Osteocyte (in vitro differentiated cells): ENCODE data around the gene LARGE2. TPM values are rescaled to one million over a fixed set of nuclear protein-coding genes. Genes with fewer than 3 reads are reported as not detected.

ENCODE experiments used
- DNase-seq: peaks from one replicate; pipeline ENCODE4 v3.0.0; 2021; ENCODE audit warnings: mixed read lengths; ENCODE audit not compliant: unreplicated experiment; ENCODE audit errors: extremely low spot score
- H3K27ac Mint-ChIP-seq: one replicate; pipeline ENCODE4 v1.8.0; 2021; ENCODE audit warnings: mild to moderate bottlenecking, mixed read lengths; ENCODE audit not compliant: unreplicated experiment
- H3K27me3 Mint-ChIP-seq: one replicate; pipeline ENCODE4 v1.8.0; 2021; ENCODE audit warnings: mixed read lengths; ENCODE audit not compliant: unreplicated experiment
- H3K36me3 Mint-ChIP-seq: one replicate; pipeline ENCODE4 v1.8.0; 2021; ENCODE audit warnings: mixed read lengths; ENCODE audit not compliant: unreplicated experiment
- H3K4me1 Mint-ChIP-seq: one replicate; pipeline ENCODE4 v1.8.0; 2021; ENCODE audit warnings: mixed read lengths; ENCODE audit not compliant: unreplicated experiment
- H3K4me3 Mint-ChIP-seq: one replicate; pipeline ENCODE4 v1.8.0; 2021; ENCODE audit warnings: mild to moderate bottlenecking, moderate library complexity, mixed read lengths; ENCODE audit not compliant: unreplicated experiment
- H3K9me3 Mint-ChIP-seq: one replicate; pipeline ENCODE4 v1.8.0; 2021; ENCODE audit warnings: mixed read lengths; ENCODE audit not compliant: unreplicated experiment
- total RNA-seq: library from RNA; stranded (reverse); gene quantifications from 2 replicates; pipeline ENCODE4 v1.2.1, GENCODE V29; 2021
- TF ChIP-seq, protein P1 (sequence below): fragments of 200-600 bp; sonication (generic); IDR thresholded peaks from 2 replicates; pipeline ENCODE4 v1.5.0; 2021; ENCODE audit warnings: antibody characterized with exemption, mild to moderate bottlenecking, moderate library complexity

Gene LARGE2
- total RNA-seq, 1 donor from 2014 or later, result not detected

GRCh38 chr11:45933131-45933831 lies 10.8 kb downstream of the LARGE2 start:
- peaks cover 32% of the 10 kb centered on the region for H3K36me3 Mint-ChIP-seq
- TF ChIP-seq, protein P1, sequence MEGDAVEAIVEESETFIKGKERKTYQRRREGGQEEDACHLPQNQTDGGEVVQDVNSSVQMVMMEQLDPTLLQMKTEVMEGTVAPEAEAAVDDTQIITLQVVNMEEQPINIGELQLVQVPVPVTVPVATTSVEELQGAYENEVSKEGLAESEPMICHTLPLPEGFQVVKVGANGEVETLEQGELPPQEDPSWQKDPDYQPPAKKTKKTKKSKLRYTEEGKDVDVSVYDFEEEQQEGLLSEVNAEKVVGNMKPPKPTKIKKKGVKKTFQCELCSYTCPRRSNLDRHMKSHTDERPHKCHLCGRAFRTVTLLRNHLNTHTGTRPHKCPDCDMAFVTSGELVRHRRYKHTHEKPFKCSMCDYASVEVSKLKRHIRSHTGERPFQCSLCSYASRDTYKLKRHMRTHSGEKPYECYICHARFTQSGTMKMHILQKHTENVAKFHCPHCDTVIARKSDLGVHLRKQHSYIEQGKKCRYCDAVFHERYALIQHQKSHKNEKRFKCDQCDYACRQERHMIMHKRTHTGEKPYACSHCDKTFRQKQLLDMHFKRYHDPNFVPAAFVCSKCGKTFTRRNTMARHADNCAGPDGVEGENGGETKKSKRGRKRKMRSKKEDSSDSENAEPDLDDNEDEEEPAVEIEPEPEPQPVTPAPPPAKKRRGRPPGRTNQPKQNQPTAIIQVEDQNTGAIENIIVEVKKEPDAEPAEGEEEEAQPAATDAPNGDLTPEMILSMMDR, result no peak
- no peak overlapping the region for H3K27ac Mint-ChIP-seq
- no peaks in the 10 kb centered on the region for H3K9me3 Mint-ChIP-seq
- peaks cover 8% of the 10 kb centered on the region for H3K4me1 Mint-ChIP-seq
- no peaks in the 10 kb centered on the region for H3K27me3 Mint-ChIP-seq
- peak; percentile 80 for DNase-seq
- H3K4me3 Mint-ChIP-seq, result no peak overlapping the region

- peak; percentile 76 for DNase-seq
- TF ChIP-seq, protein P1, result no peak
- Mint-ChIP-seq H3K4me1 (peaks cover 8% of the 10 kb centered on the region), H3K9me3 (no peaks in the 10 kb centered on the region), H3K27ac (no peak overlapping the region), H3K36me3 (peaks cover 35% of the 10 kb centered on the region), H3K4me3 (no peak overlapping the region), H3K27me3 (no peaks in the 10 kb centered on the region)
Observed at GRCh38 chr11:45933846-45934579, 11.6 kb downstream of the LARGE2 start.

DNA sequence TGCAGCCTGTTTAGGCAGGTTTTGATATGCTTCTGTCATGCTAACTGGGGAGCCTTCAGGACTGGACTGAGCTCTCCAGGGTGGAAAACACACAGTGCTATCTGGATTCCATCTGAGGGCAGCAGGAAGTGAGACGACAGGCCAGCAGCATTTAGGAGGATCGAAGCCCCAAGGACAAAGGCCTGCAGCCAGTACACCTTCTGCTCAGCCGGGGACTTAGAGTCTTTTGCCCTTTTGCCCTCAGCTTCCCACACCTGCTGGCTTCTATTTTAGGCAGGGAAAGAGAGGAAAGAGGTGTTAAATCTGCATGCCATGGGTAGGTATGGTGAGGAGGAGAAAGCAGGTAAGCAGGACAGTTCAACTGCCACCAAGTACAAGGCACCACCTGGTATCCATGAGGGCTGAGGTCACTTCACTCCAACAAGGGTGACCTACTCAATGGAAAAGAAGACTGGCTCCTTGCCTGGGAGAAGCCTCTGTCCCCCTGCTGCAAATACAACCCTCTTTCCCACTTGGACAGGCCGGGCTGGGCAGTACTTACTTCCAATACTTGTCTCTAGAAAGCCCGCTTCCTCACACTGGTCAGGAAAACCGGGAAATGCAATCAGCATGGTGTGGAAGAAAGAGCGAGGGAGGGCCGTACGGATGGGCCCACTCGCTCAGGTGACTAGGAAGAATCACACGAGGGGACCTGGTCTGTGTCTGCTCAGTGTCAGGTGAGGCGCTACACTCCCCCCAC lies 12.3 kb downstream of the LARGE2 start:
- H3K4me3 Mint-ChIP-seq, result no peak overlapping the region
- peaks cover 6% of the 10 kb centered on the region for H3K4me1 Mint-ChIP-seq
- TF ChIP-seq, protein P1, result no peak
- H3K36me3 Mint-ChIP-seq, result peaks cover 35% of the 10 kb centered on the region
- no peaks in the 10 kb centered on the region for H3K27me3 Mint-ChIP-seq
- H3K9me3 Mint-ChIP-seq, result no peaks in the 10 kb centered on the region
- H3K27ac Mint-ChIP-seq, result no peak overlapping the region
- DNase-seq, result peak; percentile 56

DNA sequence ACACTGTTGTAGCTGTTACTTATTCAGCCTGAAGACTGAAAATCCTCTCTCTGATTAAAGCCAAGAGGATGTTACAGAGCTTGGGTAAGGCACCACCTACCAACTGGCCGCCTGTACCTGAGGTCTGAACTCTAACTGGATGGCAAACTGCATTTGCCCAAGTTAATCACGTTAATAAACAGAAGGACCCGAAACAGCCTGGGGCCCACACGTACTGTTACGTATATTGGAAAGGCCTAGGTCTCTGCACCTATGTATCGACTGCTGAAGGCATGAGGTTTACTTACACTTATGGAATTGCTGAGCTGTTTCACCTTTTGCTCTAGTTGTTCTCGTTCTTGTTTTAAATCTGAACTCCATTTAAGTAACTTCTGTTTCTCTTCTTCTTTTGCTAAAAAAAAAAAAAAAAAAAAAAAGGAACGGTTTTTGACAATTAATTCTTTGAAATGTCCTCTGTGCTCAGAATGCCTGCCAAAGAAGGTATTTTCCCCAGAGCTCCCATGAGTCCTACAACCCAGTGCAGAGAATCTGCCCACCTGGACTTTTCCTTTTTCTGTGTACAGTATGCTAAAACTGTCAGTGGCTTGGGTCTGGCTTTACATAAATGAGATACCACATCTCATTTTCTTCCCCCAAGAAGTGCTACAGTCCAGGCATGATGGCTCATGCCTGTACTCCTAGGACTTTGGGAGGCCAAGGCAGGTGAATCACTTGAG lies 13.1 kb downstream of the LARGE2 start:
- H3K27ac Mint-ChIP-seq, result no peak overlapping the region
- TF ChIP-seq, protein P1, result no peak
- DNase-seq, result no peak
- no peaks in the 10 kb centered on the region for H3K27me3 Mint-ChIP-seq
- H3K4me1 Mint-ChIP-seq, result no peaks in the 10 kb centered on the region
- peaks cover 33% of the 10 kb centered on the region for H3K36me3 Mint-ChIP-seq
- H3K4me3 Mint-ChIP-seq, result no peak overlapping the region
- no peaks in the 10 kb centered on the region for H3K9me3 Mint-ChIP-seq
